ENCODE results near the gene IL1RAPL2.

DNA sequence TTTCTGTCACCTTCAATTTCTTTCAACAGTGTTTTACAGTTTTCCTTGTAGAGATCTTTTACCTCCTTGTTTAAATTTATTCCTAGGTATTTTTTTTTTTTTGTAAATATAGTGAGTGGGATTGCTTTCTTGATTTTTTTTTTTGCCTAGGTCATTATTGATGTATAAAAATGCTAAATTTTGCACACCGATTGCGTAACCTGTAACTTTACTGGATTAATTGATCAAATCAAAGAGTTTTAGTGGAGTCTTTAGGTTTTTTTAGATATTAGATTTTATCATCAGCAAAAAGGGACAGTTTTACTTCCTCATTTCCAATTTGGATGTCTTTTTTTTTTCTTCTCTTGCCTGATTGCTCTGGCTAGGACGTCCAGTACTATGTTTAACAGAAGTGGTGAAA lies 613.6 kb downstream of the IL1RAPL2 start:
- TF ChIP-seq, protein P1, sequence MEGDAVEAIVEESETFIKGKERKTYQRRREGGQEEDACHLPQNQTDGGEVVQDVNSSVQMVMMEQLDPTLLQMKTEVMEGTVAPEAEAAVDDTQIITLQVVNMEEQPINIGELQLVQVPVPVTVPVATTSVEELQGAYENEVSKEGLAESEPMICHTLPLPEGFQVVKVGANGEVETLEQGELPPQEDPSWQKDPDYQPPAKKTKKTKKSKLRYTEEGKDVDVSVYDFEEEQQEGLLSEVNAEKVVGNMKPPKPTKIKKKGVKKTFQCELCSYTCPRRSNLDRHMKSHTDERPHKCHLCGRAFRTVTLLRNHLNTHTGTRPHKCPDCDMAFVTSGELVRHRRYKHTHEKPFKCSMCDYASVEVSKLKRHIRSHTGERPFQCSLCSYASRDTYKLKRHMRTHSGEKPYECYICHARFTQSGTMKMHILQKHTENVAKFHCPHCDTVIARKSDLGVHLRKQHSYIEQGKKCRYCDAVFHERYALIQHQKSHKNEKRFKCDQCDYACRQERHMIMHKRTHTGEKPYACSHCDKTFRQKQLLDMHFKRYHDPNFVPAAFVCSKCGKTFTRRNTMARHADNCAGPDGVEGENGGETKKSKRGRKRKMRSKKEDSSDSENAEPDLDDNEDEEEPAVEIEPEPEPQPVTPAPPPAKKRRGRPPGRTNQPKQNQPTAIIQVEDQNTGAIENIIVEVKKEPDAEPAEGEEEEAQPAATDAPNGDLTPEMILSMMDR (IDR thresholded peaks at IDR 0.05; ENCODE audit: low read depth, low read length): no peak
- no peak for TF ChIP-seq EZH2phosphoT487 (IDR thresholded peaks at IDR 0.05; ENCODE audit: low read depth)

Data from OCI-LY3 (cell line).